Activated B cell treated with CpG ODN at 0.5 μM for 24 hours (primary cell): ENCODE data around the gene CAMTA1. TPM values are rescaled to one million over a fixed set of nuclear protein-coding genes. Genes with fewer than 3 reads are reported as not detected.

Source experiments
- ATAC-seq: fragments of 200-7000 bp; cut with Tn5 transposase; one replicate; pipeline ENCODE4 v1.10.0; 2021; ENCODE audit warnings: low read depth, mild to moderate bottlenecking, moderate library complexity
- CTCF ChIA-PET: fragments of 350-600 bp; sonication (Branson Sonifier 250); formaldehyde crosslinking; loops from one replicate; lab custom pipeline; 2021; ENCODE audit warnings: antibody characterized with exemption; lab: Charles Lee
- POLR2A ChIA-PET: fragments of 350-600 bp; sonication (Branson Sonifier 250); formaldehyde crosslinking; loops from one replicate; lab custom pipeline; 2021; ENCODE audit warnings: antibody characterized with exemption; lab: Charles Lee
- DNase-seq: peaks from one replicate; pipeline ENCODE4 v3.0.0; 2022
- H3K27ac Mint-ChIP-seq: one replicate; pipeline ENCODE4 v1.8.0; 2020; ENCODE audit warnings: mixed read lengths
- H3K27me3 Mint-ChIP-seq: one replicate; pipeline ENCODE4 v1.8.0; 2021; ENCODE audit warnings: mixed read lengths
- H3K36me3 Mint-ChIP-seq: one replicate; pipeline ENCODE4 v1.8.0; 2021; ENCODE audit warnings: low read depth, mixed read lengths
- H3K4me1 Mint-ChIP-seq: one replicate; pipeline ENCODE4 v1.8.0; 2021; ENCODE audit warnings: mixed read lengths
- H3K4me3 Mint-ChIP-seq: one replicate; pipeline ENCODE4 v1.8.0; 2020; ENCODE audit warnings: mild to moderate bottlenecking, mixed read lengths
- H3K9me3 Mint-ChIP-seq: one replicate; pipeline ENCODE4 v1.8.0; 2020; ENCODE audit warnings: mixed read lengths
- intact Hi-C: fragments of 100-400 bp; cut with micrococcal nuclease; formaldehyde crosslinking; loops from one replicate; pipeline ENCODE4 v1.15.1; 2024
- total RNA-seq: library from RNA; stranded (reverse); gene quantifications from 2 replicates; pipeline ENCODE4 v1.2.3, GENCODE V29; 2022
- TF ChIP-seq, protein P1 (sequence below): fragments of 200-600 bp; IDR thresholded peaks from one replicate; pipeline ENCODE4 v1.8.0; 2022; ENCODE audit warnings: antibody characterized with exemption, mild to moderate bottlenecking

CAMTA1 gene
- total RNA-seq, 1 donor from 2014 or later, result 49.8 TPM

DNA sequence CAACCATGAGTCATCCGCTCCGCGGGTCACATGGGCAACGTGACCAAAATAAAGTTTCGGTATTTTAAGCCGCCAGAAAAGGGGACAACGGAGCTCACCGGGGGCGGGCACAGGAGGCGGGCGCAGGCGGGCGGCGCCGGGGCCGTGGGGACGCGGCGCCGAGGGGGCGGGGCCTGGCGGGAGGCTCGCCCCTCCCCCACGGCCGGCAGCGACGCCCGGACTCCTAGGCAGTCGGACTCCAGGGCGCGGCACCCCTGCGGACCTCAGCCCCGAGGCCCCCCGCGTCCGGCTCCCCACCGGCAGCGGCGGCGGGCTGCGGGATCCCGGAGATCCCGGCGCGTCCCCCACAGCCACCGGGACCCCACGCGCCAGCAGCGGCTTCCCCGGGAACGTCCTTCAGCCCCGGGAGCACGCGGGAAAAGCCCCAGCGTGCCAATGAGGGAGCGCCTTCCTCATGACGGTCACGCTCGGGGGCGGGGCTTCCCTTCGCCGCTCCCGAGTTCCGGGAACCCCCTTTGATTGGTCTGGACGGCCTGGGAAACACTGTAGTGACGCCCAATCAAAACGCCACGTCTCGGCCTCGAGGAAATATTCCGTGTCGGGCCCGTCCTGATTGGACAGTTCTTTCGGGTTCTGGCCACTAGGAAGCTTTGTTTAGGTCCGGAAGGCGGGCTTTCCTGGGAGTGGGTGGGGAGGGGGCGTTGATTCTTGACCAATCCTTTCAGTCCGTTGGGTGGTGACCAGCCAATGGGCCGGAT, 515 bp upstream of the CAMTA1 start:
- Mint-ChIP-seq H3K27me3 (no peaks in the 10 kb centered on the region), H3K27ac (peak overlapping the region; percentile 89), H3K9me3 (no peaks in the 10 kb centered on the region), H3K4me3 (peak overlapping the region; percentile 90), H3K36me3 (peaks cover 21% of the 10 kb centered on the region), H3K4me1 (peaks cover 51% of the 10 kb centered on the region)
- ATAC-seq (peak; percentile 81), DNase-seq (peak; percentile 98)
- CTCF ChIA-PET, result interaction anchor here (1.0 to 1.6 kb wide), 3 partner anchors 65 to 295 kb away, joined by 3 to 6 read pairs (median 4); partner anchors contain the start of gene DNAJC11
- intact Hi-C loops, result loop anchor here (1.0 to 10.0 kb wide), 9 partner anchors 14 to 920 kb away; partner anchors contain the start of genes DNAJC11, KLHL21, NOL9 and TAS1R1
- POLR2A ChIA-PET, result interaction anchor here (0.7 to 3.9 kb wide), 18 partner anchors 10 to 792 kb away, joined by 3 to 36 read pairs (median 6); partner anchors contain the start of genes DNAJC11, KLHL21, NOL9 and NPHP4
- TF ChIP-seq, protein P1, sequence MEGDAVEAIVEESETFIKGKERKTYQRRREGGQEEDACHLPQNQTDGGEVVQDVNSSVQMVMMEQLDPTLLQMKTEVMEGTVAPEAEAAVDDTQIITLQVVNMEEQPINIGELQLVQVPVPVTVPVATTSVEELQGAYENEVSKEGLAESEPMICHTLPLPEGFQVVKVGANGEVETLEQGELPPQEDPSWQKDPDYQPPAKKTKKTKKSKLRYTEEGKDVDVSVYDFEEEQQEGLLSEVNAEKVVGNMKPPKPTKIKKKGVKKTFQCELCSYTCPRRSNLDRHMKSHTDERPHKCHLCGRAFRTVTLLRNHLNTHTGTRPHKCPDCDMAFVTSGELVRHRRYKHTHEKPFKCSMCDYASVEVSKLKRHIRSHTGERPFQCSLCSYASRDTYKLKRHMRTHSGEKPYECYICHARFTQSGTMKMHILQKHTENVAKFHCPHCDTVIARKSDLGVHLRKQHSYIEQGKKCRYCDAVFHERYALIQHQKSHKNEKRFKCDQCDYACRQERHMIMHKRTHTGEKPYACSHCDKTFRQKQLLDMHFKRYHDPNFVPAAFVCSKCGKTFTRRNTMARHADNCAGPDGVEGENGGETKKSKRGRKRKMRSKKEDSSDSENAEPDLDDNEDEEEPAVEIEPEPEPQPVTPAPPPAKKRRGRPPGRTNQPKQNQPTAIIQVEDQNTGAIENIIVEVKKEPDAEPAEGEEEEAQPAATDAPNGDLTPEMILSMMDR, result no peak

DNA sequence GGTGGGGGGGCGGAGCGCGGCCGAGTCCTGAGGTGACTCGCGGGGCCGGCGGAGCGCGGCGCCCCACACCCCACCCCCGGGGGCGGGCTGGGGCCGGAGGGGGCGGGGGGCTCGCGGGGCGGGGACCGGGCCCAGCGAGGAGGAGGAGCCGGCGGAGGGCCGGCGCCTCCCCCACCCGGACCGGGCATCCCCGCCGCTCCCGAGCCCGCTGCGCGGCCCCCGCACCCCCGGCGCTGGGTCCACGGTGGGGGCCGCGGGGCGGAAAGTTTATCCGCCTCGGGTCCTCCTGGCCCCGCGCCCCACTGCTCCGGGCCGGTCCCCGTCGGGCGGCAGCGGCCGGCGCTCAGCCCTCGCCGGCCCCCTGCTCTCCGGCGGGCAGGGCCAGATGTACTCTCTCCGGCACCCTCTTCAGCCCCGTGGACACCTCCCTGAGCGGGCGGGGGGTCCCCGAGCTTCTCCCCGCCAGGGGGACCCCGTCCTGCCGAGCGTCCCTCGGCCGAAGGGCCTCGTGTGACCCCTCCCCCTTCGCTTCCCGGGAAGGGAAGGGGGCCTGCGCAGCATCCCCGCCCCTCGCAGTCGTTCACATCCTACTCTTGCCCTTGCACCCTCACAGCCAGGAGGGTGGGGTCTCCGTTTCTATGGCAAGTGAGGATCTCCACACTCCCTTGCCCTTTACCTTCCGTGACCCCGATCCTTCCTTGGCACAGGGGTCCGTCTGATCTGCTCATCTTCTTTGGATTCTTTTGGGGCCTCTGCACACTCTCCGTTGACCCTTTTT, 663 bp downstream of the CAMTA1 start:
- intact Hi-C loops, result loop anchor here (1.0 to 10.0 kb wide), 8 partner anchors 15 to 919 kb away; partner anchors contain the start of genes DNAJC11, KLHL21, NOL9 and TAS1R1
- H3K27me3 Mint-ChIP-seq, result no peaks in the 10 kb centered on the region
- TF ChIP-seq, protein P1, result no peak
- peaks cover 56% of the 10 kb centered on the region for H3K4me1 Mint-ChIP-seq
- DNase-seq (peak; percentile 60), ATAC-seq (no peak)
- H3K36me3 Mint-ChIP-seq, result peaks cover 22% of the 10 kb centered on the region
- ChIA-PET CTCF (interaction anchor here (1.0 kb wide), 1 partner anchor 104 kb away, joined by 3 read pairs; no protein-coding TSS in a partner anchor), POLR2A (interaction anchor here (0.9 to 3.9 kb wide), 10 partner anchors 15 to 793 kb away, joined by 3 to 36 read pairs (median 8); partner anchors contain the start of genes DNAJC11, KLHL21, NOL9 and NPHP4)
- peak overlapping the region; percentile 93 for H3K27ac Mint-ChIP-seq
- H3K9me3 Mint-ChIP-seq, result no peaks in the 10 kb centered on the region
- peak overlapping the region; percentile 96 for H3K4me3 Mint-ChIP-seq

DNA sequence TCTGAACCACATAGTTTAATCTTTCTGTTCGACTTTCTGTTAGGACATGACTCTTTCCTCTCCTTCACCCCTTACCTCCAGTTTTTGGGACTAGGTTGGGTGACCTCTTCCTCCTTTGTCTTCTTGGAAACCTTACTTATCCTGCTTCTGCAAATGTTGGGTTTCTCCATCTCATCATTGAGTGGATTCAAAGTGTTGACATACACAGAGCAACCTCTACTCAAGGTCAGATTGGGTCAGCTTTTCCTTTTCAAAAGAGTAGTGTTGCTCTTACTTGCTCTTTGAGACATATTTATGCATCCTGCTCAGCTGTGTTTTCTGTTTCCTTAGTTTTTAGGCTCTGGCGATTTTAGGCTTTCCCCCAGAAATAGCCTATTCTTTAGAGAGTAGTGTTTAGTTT, 3.7 kb downstream of the CAMTA1 start:
- CTCF ChIA-PET, result no interaction called here
- TF ChIP-seq, protein P1, result no peak
- DNase-seq (no peak), ATAC-seq (no peak)
- peaks cover 53% of the 10 kb centered on the region for H3K4me1 Mint-ChIP-seq
- intact Hi-C loops, result loop anchor here (5.0 to 10.0 kb wide), 2 partner anchors 762 to 916 kb away; no protein-coding TSS in a partner anchor
- no peaks in the 10 kb centered on the region for H3K9me3 Mint-ChIP-seq
- H3K36me3 Mint-ChIP-seq, result peaks cover 43% of the 10 kb centered on the region
- no peak overlapping the region for H3K4me3 Mint-ChIP-seq
- H3K27ac Mint-ChIP-seq, result no peak overlapping the region
- H3K27me3 Mint-ChIP-seq, result no peaks in the 10 kb centered on the region
- POLR2A ChIA-PET, result no interaction called here

DNA sequence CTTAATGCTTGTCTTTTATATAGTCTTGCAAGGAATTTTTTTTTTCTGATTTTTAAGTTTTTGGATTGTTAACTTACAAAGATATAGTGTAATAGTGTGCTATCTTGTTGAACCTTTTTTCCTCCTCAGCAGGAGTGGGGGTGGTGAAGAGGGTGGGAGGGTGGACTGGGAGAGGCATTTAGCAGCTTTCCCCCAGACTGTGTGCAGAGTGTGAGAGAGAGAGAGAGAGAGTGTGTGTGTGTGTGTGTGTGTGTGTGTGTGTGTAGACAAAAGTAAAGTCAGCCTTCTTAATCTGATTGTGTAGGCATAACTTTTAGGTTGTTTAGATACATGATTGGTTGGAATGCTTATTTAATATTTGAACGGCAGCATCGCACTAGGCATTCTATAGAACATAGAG, 4.9 kb downstream of the CAMTA1 start:
- intact Hi-C loops, result loop anchor here (10.0 kb wide), 1 partner anchor 855 kb away; no protein-coding TSS in a partner anchor
- H3K27ac Mint-ChIP-seq, result no peak overlapping the region
- no peak for DNase-seq

More for the DNA sequence above, 4.9 kb downstream of the CAMTA1 start:
- no peaks in the 10 kb centered on the region for H3K27me3 Mint-ChIP-seq
- peaks cover 50% of the 10 kb centered on the region for H3K4me1 Mint-ChIP-seq
- no peak overlapping the region for H3K4me3 Mint-ChIP-seq
- ChIA-PET POLR2A (interaction anchor here (0.6 kb wide), 1 partner anchor 210 kb away, joined by 14 read pairs; no protein-coding TSS in a partner anchor), CTCF (interaction anchor here (1.2 kb wide), 1 partner anchor 71 kb away, joined by 3 read pairs; no protein-coding TSS in a partner anchor)
- peaks cover 44% of the 10 kb centered on the region for H3K36me3 Mint-ChIP-seq
- no peak for ATAC-seq
- no peaks in the 10 kb centered on the region for H3K9me3 Mint-ChIP-seq
- TF ChIP-seq, protein P1, result no peak
